GM23248 (cell line): ENCODE measurements around the gene PPIP5K2.

Experiments used
- EZH2 ChIP-seq: fragments of 200-600 bp; sonication (generic); IDR thresholded peaks from 2 replicates; pipeline ENCODE4 v1.6.1; 2018; ENCODE audit warnings: antibody characterized with exemption, mild to moderate bottlenecking; ENCODE audit not compliant: insufficient read depth, poor library complexity, severe bottlenecking
- EZH2phosphoT487 ChIP-seq: fragments of 200-600 bp; sonication (generic); IDR thresholded peaks from 2 replicates; pipeline ENCODE4 v1.6.1; 2018; ENCODE audit warnings: antibody characterized with exemption, moderate library complexity, mild to moderate bottlenecking, low read depth; ENCODE audit not compliant: insufficient read depth

DNA sequence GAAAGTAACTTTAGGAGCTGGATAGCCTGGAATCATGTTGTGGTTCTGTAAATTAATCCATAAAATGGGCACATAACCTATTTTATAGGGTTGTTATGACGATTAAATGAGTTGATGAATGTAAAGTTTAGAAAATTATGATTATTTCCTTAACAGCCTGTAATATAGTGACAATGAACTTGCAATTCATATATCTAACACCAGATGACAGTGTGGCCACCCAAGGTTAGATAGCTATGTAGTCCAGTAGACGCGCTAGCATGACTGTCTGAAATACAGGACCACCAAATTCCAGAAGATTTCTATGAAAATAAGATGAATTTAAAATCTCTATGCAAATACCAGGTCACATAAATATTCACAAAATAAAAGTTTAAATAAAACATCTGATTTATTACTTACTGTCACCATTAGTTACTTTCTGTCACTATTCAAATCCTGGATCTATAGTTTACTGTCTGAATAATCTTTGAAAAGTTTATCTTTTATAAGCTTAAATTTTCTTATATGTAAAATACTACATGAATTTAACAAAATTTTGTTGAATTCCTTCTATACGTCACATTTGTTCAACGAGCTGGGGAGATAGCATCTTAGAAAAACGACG lies 112.4 kb downstream of the PPIP5K2 start:
- TF ChIP-seq EZH2 (no peak), EZH2phosphoT487 (no peak)
